Measurements from ENCODE around the gene NME7.
"Not testable (repeated sequence)": the region's sequence is repeated elsewhere in the genome, so short reads cannot be mapped to it uniquely, and the experiment has no call there.

Gene NME7

GRCh38 chr1:169234780-169235179 is 132.8 kb downstream of the NME7 start:
- no peak for DNase-seq (ENCODE audit: low read depth in 2 of 2)

DNA sequence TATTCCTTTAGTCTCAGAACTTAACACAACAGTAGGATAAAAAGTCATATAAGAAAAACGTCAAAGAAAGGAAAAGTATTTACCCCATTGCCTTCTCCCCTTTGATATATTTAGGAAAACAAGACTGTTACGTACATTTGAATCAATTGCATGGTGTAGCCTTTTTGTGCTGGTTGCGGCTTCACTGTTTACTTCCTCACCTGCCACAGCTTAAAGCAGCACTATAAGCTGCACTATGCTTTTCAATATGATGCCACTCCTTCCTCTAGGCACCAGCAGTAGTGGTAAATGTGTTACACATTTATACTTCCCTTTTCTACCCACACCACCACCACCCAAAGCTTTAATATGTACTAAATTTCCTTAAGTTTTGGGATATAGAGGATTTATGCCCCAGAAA is 150.0 kb downstream of the NME7 start:
- DNase-seq (ENCODE audit: low read depth in 2 of 2), result no peak

- DNase-seq (ENCODE audit: low read depth in 2 of 2), result no peak
Measured at GRCh38 chr1:169214598-169214997, 153.0 kb downstream of the NME7 start.

GRCh38 chr1:169212088-169212487 is 155.5 kb downstream of the NME7 start:
- no peak for DNase-seq (ENCODE audit: low read depth in 2 of 2)

DNA sequence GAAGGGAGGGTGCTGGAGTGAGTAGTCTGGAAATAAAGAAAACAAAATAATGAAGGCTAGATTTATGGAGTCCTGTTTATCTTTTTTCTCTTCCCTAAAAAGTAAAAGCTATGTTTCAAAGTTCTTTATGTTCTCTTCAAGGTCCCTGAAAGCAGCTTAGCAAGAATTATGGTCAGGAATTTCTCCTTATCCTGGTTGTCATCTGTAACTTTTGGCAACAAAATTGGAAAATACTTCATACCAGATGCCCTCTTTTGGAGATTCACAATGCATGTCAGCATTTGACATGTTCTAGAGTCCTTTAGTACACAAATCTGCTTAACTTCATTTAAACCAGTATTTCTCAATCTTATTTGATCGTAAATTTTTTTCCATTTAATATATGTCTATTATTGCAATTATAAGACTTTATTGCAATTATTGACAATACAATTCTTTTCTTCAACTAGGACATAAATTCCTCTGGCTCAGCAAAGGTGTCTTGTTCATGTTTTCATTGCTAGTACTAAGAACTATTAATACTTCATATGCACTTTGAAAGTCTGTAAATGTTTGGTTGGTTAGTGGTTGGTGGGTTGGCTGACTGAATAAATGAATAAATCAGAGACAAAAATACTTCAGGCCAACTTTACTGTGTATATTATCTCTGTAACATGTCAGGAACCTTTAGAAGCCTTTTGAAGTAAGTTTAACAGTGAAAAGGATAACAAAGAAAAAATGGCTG is 159.6 kb downstream of the NME7 start:
- no peak for DNase-seq (ENCODE audit: low read depth in 2 of 2)

- no peak for DNase-seq (ENCODE audit: low read depth in 2 of 2)
Measured at GRCh38 chr1:169204157-169204556, 163.4 kb downstream of the NME7 start.

- DNase-seq (ENCODE audit: low read depth in 2 of 2), result no peak
Measured at GRCh38 chr1:169202791-169203665, 164.6 kb downstream of the NME7 start.

DNA sequence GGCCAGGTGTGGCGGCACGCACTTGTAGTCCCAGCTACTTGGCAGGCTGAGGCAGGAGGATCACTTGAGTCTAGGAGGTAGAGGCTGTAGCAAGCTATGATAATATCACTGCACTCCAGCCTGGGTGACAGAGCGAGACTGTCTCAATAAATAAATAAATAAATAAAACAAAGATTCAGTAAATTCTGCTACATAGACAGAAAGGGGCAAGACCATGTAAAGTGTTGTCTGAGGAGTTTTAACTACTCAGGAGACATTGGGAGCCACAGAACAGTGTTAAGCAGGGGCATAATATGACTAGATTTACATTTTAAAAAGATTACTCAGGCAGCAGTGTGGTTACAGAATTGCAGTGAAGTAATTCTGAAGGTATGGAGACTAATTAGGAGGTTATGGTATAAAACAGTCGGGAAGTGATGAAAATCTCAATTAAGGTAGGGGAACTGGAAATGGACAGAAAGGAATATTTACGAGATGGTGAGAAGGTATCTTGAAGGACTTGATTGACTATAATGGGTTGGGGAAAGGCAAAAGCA is 166.4 kb downstream of the NME7 start:
- no peak for DNase-seq (ENCODE audit: low read depth in 2 of 2)

DNA sequence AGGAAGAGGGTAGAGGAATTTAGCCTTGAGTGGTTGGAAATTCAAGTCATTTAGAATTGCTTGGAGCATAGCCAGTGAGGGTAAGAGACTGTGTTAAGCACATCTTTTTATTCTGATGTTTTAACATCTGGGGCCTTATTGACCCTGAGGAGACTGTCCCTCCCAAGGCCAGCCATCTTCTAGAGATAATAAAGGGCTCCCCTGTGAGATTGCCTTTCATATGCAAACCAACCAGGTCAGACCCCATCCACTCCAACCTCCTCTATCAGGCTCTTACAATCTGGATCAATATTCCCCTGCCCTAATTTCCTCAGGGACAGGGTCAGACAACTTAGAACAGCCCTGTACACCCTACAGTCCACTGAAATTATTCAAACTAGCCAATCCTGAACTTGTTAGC is 167.3 kb downstream of the NME7 start:
- DNase-seq (ENCODE audit: low read depth in 2 of 2), result no peak

GRCh38 chr1:169196581-169196980 is 171.0 kb downstream of the NME7 start:
- no peak for DNase-seq (ENCODE audit: low read depth in 2 of 2)

DNA sequence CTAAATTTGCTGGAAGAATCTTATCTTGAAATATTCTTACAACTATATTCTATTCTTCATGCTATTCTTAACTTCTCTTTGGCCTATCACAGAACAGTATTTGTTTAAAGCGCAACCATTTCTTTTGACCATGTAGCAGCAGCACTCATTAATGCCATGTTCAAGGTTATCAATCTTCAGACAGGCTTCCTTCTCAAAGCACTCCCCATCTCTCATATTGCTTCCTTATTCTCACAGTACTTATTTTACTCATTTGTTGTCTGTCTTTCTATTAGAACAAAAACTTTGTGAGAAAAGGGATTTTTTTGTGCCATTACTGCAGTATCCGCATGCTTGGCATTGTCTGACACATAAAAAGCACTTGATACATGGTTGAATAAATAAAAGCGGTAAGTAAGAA is 171.4 kb downstream of the NME7 start:
- DNase-seq (ENCODE audit: low read depth in 2 of 2), result no peak

- no peak for DNase-seq (ENCODE audit: low read depth in 2 of 2)
Measured at GRCh38 chr1:169193191-169193850, 174.3 kb downstream of the NME7 start.

GRCh38 chr1:169186106-169186505 is 181.5 kb downstream of the NME7 start:
- DNase-seq (ENCODE audit: low read depth in 2 of 2), result no peak

GRCh38 chr1:169184812-169185211 is 182.8 kb downstream of the NME7 start:
- no peak for DNase-seq (ENCODE audit: low read depth in 2 of 2)

- no peak for DNase-seq (ENCODE audit: low read depth in 2 of 2)
Measured at GRCh38 chr1:169180174-169180573, 187.4 kb downstream of the NME7 start.

GRCh38 chr1:169179431-169179830 is 188.2 kb downstream of the NME7 start:
- not testable (repeated sequence) for DNase-seq (ENCODE audit: low read depth in 2 of 2)

DNA sequence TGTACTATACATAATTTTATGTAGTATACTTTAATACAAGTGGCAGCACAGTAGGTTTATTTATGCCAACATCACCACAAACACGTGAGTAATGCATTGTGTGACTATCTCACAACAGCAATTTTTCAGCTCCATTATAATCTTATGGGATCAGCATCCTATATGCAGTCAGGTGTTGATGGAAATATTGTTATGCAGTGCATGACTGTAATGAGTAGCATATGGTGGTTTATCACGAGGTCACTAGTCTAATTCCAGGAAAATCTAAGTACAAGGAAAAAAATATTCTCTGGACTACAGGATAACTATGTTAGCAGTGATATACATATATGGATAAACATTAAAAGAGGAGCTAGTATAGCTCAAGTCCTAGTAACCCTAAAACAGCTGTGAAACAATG is 192.1 kb downstream of the NME7 start:
- DNase-seq (ENCODE audit: low read depth in 2 of 2), result no peak

- DNase-seq (ENCODE audit: low read depth in 2 of 2), result no peak
Measured at GRCh38 chr1:169163059-169163458, 204.5 kb downstream of the NME7 start.

GRCh38 chr1:169161496-169162194 is 206.0 kb downstream of the NME7 start:
- no peak for DNase-seq (ENCODE audit: low read depth in 2 of 2)

DNA sequence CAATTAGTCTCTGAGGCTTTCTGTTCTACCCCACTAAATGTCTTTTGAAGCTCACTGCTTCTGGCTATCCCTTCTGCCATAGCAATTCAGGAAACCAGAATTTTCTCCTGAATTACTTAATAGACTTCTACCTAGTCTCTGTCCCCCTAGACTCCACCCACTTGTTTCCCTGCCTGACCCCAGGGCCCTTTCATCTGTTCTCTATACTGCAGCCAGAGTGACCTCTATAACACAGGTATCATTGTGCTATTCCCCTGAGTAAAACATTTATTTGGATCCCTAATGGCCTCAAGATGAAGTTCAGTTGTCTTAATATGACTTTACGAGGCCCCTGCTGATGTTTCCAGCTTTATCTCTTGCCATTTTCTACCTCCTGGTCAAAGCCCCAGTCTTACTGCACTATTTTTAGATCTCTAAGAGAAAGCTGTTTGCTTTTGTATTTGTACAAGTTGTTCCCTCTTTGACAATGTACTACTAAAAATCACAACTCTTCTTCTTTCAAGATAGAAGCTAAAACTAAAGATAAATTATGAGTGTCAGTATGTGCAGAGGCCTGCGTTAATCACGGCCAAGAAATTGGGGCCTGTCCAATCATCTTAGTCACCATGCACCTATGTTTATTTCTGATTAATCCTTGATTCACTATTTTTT is 206.6 kb downstream of the NME7 start:
- no peak for DNase-seq (ENCODE audit: low read depth in 2 of 2)

DNA sequence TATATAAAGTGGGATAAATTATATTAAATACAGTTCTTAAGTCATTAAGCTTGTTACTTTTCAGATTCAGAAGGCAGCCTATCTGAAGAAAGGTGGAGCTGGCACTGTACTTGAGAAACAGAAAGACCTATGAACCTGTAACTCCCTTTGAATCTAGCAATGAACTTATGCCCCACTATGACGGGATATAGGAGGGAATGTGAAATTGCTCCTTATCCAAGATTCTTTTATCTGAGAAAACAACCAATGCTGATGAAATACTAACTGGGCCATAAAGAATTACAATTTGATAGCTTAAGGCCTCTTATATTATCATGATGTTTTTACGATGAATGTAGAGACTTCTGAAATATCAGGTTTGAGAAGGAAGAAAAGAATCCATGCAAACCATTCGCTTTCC is 211.0 kb downstream of the NME7 start:
- no peak for DNase-seq (ENCODE audit: low read depth in 2 of 2)
